ENCODE results near the gene RANGAP1. TPM values are rescaled to one million over a fixed set of nuclear protein-coding genes. Genes with fewer than 3 reads are reported as not detected.

Gene RANGAP1
- total and polyA plus RNA-seq, 9 donors = 17.2 to 37.9 (median 32.1) TPM

DNA sequence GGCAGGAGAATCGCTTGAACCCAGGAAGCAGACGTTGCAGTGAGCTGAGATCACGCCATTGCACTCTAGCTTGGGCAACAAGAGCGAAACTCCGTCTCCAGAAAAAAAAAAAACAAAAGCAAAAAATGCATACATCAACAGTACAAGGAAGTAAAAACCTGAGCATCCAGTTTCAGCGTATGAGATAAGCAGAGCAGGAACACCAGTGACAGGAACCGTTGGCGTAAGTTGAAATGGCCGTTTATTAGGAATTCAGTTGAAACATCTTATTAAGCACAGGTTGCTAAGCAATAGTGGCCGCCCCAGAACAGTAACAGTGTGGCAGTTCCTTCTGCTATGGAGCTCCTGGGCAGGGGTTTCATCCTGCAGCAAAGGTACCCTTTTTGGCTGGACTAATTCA is 84.8 kb downstream of the RANGAP1 start:
- H3K9me3 ChIP-seq = no peaks in the 10 kb centered on the region
- H3K27me3 ChIP-seq = no peaks in the 10 kb centered on the region
- H3K36me3 ChIP-seq = no peaks in the 10 kb centered on the region
- H3K4me3 ChIP-seq = no peak overlapping the region
- no peak overlapping the region for H3K27ac ChIP-seq
- intact Hi-C loops (cut with DNase I) = no loop called here
- no peak for DNase-seq
- WGBS, 3 donors = 66 to 76% (median 68%) methylated on average over 10 of the region's 10 CpGs
- H3K4me1 ChIP-seq (ENCODE audit: insufficient read depth) = peaks cover 8% of the 10 kb centered on the region
- TF ChIP-seq POLR2A (IDR thresholded peaks at IDR 0.05) = no peak
- TF ChIP-seq, protein P1, sequence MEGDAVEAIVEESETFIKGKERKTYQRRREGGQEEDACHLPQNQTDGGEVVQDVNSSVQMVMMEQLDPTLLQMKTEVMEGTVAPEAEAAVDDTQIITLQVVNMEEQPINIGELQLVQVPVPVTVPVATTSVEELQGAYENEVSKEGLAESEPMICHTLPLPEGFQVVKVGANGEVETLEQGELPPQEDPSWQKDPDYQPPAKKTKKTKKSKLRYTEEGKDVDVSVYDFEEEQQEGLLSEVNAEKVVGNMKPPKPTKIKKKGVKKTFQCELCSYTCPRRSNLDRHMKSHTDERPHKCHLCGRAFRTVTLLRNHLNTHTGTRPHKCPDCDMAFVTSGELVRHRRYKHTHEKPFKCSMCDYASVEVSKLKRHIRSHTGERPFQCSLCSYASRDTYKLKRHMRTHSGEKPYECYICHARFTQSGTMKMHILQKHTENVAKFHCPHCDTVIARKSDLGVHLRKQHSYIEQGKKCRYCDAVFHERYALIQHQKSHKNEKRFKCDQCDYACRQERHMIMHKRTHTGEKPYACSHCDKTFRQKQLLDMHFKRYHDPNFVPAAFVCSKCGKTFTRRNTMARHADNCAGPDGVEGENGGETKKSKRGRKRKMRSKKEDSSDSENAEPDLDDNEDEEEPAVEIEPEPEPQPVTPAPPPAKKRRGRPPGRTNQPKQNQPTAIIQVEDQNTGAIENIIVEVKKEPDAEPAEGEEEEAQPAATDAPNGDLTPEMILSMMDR (IDR thresholded peaks at IDR 0.05) = no peak
- no peak for TF ChIP-seq EP300 (IDR thresholded peaks at IDR 0.05)

GRCh38 chr22:41198027-41198580 is 87.9 kb downstream of the RANGAP1 start:
- TF ChIP-seq EP300 (IDR thresholded peaks at IDR 0.05) (no peak), POLR2A (IDR thresholded peaks at IDR 0.05) (no peak)
- TF ChIP-seq, protein P1 (IDR thresholded peaks at IDR 0.05) = no peak
- Histone ChIP-seq H3K27ac (peak overlapping the region in 1 of 2 donors; percentile 35), H3K4me3 (peak overlapping the region; percentile 57), H3K36me3 (no peaks in the 10 kb centered on the region), H3K27me3 (no peaks in the 10 kb centered on the region), H3K9me3 (no peaks in the 10 kb centered on the region), H3K4me1 (ENCODE audit: insufficient read depth) (peaks cover 2% of the 10 kb centered on the region)
- DNase-seq = peak in 1 of 5 donors; percentile 38
- intact Hi-C loops (cut with DNase I) = no loop called here
- WGBS, 3 donors = 2 to 5% (median 4%) methylated on average over 9 of the region's 9 CpGs

- peak; percentile 78 to 87 (median 84) for DNase-seq
- peak overlapping the region; percentile 57 for H3K4me3 ChIP-seq
- no peaks in the 10 kb centered on the region for H3K27me3 ChIP-seq
- no peaks in the 10 kb centered on the region for H3K36me3 ChIP-seq
- TF ChIP-seq, protein P1 (IDR thresholded peaks at IDR 0.05) = peak in 1 of 3 donors; percentile 58
- TF ChIP-seq EP300 (IDR thresholded peaks at IDR 0.05) = no peak
- H3K4me1 ChIP-seq (ENCODE audit: insufficient read depth) = peaks cover 3% of the 10 kb centered on the region
- peak overlapping the region in 1 of 2 donors; percentile 35 for H3K27ac ChIP-seq
- 0% methylated on average over 64 to 91 of the region's 91 CpGs for WGBS, 3 donors
- intact Hi-C loops (cut with DNase I) = no loop called here
- H3K9me3 ChIP-seq = no peaks in the 10 kb centered on the region
Measured at GRCh38 chr22:41197038-41197972, 88.7 kb downstream of the RANGAP1 start.

Small RNA genes lying within 50 kb of the gene (microRNA-seq; reads per million reads assigned to microRNA genes)
- 0 to 0.16 (median 0) reads per million in 3 donors for gene MIR6889

Small RNA genes lying within 50 kb of the gene (small RNA-seq; reads per million reads assigned to genes)
- gene MIR6889 = not detected

Other genes with a start within 250 kb of the RANGAP1 start
- 10 to 100 TPM; 51.4 to 86.2 (median 71.9) TPM for gene EP300, start 193.6 kb downstream of the RANGAP1 start, total RNA-seq
- gene EP300, start 193.6 kb downstream of the RANGAP1 start, polyA plus RNA-seq = 10 to 100 TPM; 23.6 to 57.9 TPM
- 10 to 100 TPM in 6 of 7 donors, 1 to 10 TPM in 1; 8.9 to 32.1 (median 25.6) TPM for gene L3MBTL2, start 80.9 kb downstream of the RANGAP1 start, total RNA-seq
- gene L3MBTL2, start 80.9 kb downstream of the RANGAP1 start, polyA plus RNA-seq = 10 to 100 TPM; 14.8 to 20.7 TPM
- 1 to 10 TPM; 1.7 to 6.2 (median 2.6) TPM for gene CHADL, start 45.3 kb downstream of the RANGAP1 start, total RNA-seq
- 1 to 10 TPM in 1 of 2 donors, under 1 TPM in 1; 0.08 to 4.4 TPM for gene CHADL, start 45.3 kb downstream of the RANGAP1 start, polyA plus RNA-seq
- gene ZC3H7B, start 15.3 kb upstream of the RANGAP1 start, total RNA-seq = 10 to 100 TPM; 27.3 to 96.5 (median 88.0) TPM
- 10 to 100 TPM; 30.7 to 63.1 TPM for gene ZC3H7B, start 15.3 kb upstream of the RANGAP1 start, polyA plus RNA-seq
- 10 to 100 TPM; 10.8 to 64.6 (median 49.6) TPM for gene TEF, start 95.8 kb upstream of the RANGAP1 start, total RNA-seq
- 10 to 100 TPM; 26.2 to 42.8 TPM for gene TEF, start 95.8 kb upstream of the RANGAP1 start, polyA plus RNA-seq
- gene TOB2, start 160.6 kb upstream of the RANGAP1 start, total RNA-seq = 100 to 1,000 TPM in 1 of 7 donors, 10 to 100 TPM in 6; 24.0 to 110 (median 83.9) TPM
- gene TOB2, start 160.6 kb upstream of the RANGAP1 start, polyA plus RNA-seq = 10 to 100 TPM; 22.8 to 40.3 TPM
- 10 to 100 TPM; 27.3 to 44.2 (median 32.0) TPM for gene PHF5A, start 182.5 kb upstream of the RANGAP1 start, total RNA-seq
- 10 to 100 TPM; 36.8 to 55.3 TPM for gene PHF5A, start 182.5 kb upstream of the RANGAP1 start, polyA plus RNA-seq
- gene ACO2, start 182.9 kb upstream of the RANGAP1 start, total RNA-seq = 10 to 100 TPM; 20.6 to 58.3 (median 50.7) TPM
- gene ACO2, start 182.9 kb upstream of the RANGAP1 start, polyA plus RNA-seq = 10 to 100 TPM; 32.3 to 99.1 TPM